PC-3 (cell line): ENCODE results near the gene BTBD2. TPM values are rescaled to one million over a fixed set of nuclear protein-coding genes. Genes with fewer than 3 reads are reported as not detected.

Experiments used
- ATAC-seq: fragments of 200-7000 bp; cut with Tn5 transposase; 2 replicates; pipeline ENCODE4 v1.9.1; 2020; ENCODE audit warnings: mild to moderate bottlenecking, moderate library complexity
- BruUV-seq: library from RNA; stranded (reverse); fragments of 400-500 nt; replicated peaks from 2 replicates; lab custom pipeline; 2021; lab: Mats Ljungman, UMichigan
- CTCF ChIA-PET: fragments of 300-600 bp; sonication (Branson Sonifier 250); formaldehyde crosslinking; loops from one replicate; lab custom pipeline; 2022; ENCODE audit warnings: antibody characterized with exemption; lab: Charles Lee
- POLR2A ChIA-PET: fragments of 300-600 bp; sonication (Branson Sonifier 250); formaldehyde crosslinking; loops from one replicate; lab custom pipeline; 2022; ENCODE audit warnings: antibody characterized with exemption; ENCODE audit not compliant: unreplicated experiment; lab: Charles Lee
- DNase-seq: peaks from one replicate; pipeline ENCODE4 v3.0.0-alpha.2; 2015
- H2AFZ ChIP-seq: fragments of 300-600 bp; sonication (generic); 2 replicates; pipeline ENCODE4 v1.6.0; 2016; ENCODE audit warnings: antibody characterized with exemption, low read length
- H3F3A ChIP-seq: fragments of 300-600 bp; sonication (generic); one replicate; pipeline ENCODE4 v1.6.0; 2017; ENCODE audit warnings: antibody characterized with exemption, low read length, control low read depth, mild to moderate bottlenecking; ENCODE audit not compliant: unreplicated experiment
- H3K27ac ChIP-seq: fragments of 300-600 bp; sonication (generic); 2 replicates; pipeline ENCODE4 v1.5.1; 2016; ENCODE audit warnings: mild to moderate bottlenecking, low read length
- H3K27me3 ChIP-seq: fragments of 300-600 bp; sonication (generic); 2 replicates; pipeline ENCODE4 v1.6.1; 2016; ENCODE audit warnings: low read length, mixed read lengths
- H3K36me3 ChIP-seq: fragments of 300-600 bp; sonication (generic); 2 replicates; pipeline ENCODE4 v1.6.1; 2016; ENCODE audit warnings: low read depth, mixed run types, low read length, mixed read lengths
- H3K4me1 ChIP-seq: fragments of 300-600 bp; sonication (generic); 2 replicates; pipeline ENCODE4 v1.5.1; 2016; ENCODE audit warnings: low read length; ENCODE audit not compliant: insufficient read depth
- H3K4me2 ChIP-seq: fragments of 300-600 bp; sonication (generic); 2 replicates; pipeline ENCODE4 v1.6.0; 2016; ENCODE audit warnings: low read length
- H3K4me3 ChIP-seq: fragments of 300-600 bp; sonication (generic); 2 replicates; pipeline ENCODE4 v1.5.1; 2016; ENCODE audit warnings: mild to moderate bottlenecking, low read length, mixed read lengths
- H3K79me2 ChIP-seq: fragments of 300-600 bp; sonication (generic); 2 replicates; pipeline ENCODE4 v1.6.1; 2017; ENCODE audit warnings: low read length, mixed read lengths
- H3K9ac ChIP-seq: fragments of 300-600 bp; sonication (generic); 2 replicates; pipeline ENCODE4 v1.6.0; 2016; ENCODE audit warnings: mild to moderate bottlenecking, low read length
- H3K9me2 ChIP-seq: fragments of 300-600 bp; sonication (generic); replicated peaks from 2 replicates; pipeline ENCODE4 v1.6.1; 2016; ENCODE audit warnings: mixed run types, low read length, mixed read lengths
- H3K9me3 ChIP-seq: fragments of 300-600 bp; sonication (generic); 2 replicates; pipeline ENCODE4 v1.6.1; 2016; ENCODE audit warnings: low read length, mixed read lengths
- H4K20me1 ChIP-seq: fragments of 300-600 bp; sonication (generic); 2 replicates; pipeline ENCODE4 v1.6.1; 2016; ENCODE audit warnings: low read length, mixed read lengths
- EZH2 ChIP-seq: fragments of 300-600 bp; sonication (generic); IDR thresholded peaks from one replicate; pipeline ENCODE4 v1.6.1; 2017; ENCODE audit warnings: antibody characterized with exemption, mild to moderate bottlenecking, low read length; ENCODE audit not compliant: unreplicated experiment
- EZH2phosphoT487 ChIP-seq: fragments of 300-600 bp; sonication (generic); IDR thresholded peaks from 2 replicates; pipeline ENCODE4 v1.6.1; 2018; ENCODE audit warnings: mild to moderate bottlenecking, antibody characterized with exemption, low read length, borderline replicate concordance
- intact Hi-C: fragments of 100-400 bp; cut with micrococcal nuclease; formaldehyde crosslinking; loops from 2 replicates; pipeline ENCODE4 v1.9.0; 2023
- total RNA-seq: library from RNA; depleted of rRNA; stranded (reverse); fragments of >200 nt; gene quantifications from 2 replicates; pipeline ENCODE4 v1.2.3, GENCODE V29; 2014; rRNA removed
- TF ChIP-seq, protein P1 (sequence below): fragments of 300-600 bp; sonication (generic); conservative IDR thresholded peaks from 2 replicates; pipeline ENCODE4 v1.5.1; 2017; ENCODE audit warnings: antibody characterized with exemption, low read depth, mild to moderate bottlenecking, low read length

BTBD2 gene
- total RNA-seq, 1 experiment from 2014 or later, result 72.0 TPM

DNA sequence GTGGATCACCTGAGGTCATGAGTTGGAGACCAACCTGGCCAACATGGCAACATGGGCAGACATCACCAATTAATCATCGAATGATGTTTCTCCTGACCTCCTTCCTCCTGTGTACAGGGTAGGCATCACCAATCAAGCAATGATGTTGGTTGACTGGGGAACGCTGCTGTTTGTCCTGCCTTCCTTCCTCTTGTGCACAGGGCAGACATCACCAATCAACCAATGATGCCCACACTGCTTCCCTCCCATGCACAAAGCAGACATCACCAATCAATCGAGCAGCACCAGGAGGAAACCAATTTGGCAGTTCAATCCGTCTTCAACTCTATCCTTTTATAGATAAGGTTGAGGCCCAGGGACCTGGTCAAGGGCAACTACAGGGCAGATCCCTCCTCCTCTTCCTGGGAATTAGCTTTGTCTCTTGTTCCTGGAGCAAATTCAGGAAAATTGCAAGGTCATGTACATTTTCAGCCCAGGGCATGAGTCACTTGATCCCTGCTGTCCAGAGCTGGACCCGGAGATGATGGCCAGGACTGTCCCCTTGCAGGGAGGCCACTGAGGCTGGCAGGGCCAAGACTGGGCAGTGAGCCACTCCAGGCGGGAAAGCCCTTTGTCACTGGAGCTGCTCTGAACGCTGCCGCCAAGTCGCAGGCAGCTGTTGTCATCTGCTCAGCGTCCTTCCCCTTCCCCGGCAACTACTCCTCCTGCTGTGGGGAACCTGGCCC, 79.9 kb downstream of the BTBD2 start:
- Histone ChIP-seq H3F3A (no peaks in the 10 kb centered on the region), H3K27ac (no peak overlapping the region), H3K79me2 (no peaks in the 10 kb centered on the region), H3K4me3 (no peak overlapping the region), H3K27me3 (no peaks in the 10 kb centered on the region), H3K4me2 (no peak overlapping the region), H4K20me1 (no peaks in the 10 kb centered on the region), H3K9me2 (no peaks in the 10 kb centered on the region), H2AFZ (no peak overlapping the region), H3K9me3 (no peaks in the 10 kb centered on the region), H3K9ac (no peak overlapping the region), H3K36me3 (no peaks in the 10 kb centered on the region), H3K4me1 (peaks cover 8% of the 10 kb centered on the region; the same call in 1 of the 2 replicates)
- CTCF ChIA-PET, result no interaction called here
- intact Hi-C loops, result no loop called here
- TF ChIP-seq, protein P1, sequence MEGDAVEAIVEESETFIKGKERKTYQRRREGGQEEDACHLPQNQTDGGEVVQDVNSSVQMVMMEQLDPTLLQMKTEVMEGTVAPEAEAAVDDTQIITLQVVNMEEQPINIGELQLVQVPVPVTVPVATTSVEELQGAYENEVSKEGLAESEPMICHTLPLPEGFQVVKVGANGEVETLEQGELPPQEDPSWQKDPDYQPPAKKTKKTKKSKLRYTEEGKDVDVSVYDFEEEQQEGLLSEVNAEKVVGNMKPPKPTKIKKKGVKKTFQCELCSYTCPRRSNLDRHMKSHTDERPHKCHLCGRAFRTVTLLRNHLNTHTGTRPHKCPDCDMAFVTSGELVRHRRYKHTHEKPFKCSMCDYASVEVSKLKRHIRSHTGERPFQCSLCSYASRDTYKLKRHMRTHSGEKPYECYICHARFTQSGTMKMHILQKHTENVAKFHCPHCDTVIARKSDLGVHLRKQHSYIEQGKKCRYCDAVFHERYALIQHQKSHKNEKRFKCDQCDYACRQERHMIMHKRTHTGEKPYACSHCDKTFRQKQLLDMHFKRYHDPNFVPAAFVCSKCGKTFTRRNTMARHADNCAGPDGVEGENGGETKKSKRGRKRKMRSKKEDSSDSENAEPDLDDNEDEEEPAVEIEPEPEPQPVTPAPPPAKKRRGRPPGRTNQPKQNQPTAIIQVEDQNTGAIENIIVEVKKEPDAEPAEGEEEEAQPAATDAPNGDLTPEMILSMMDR, result no peak
- no peak for TF ChIP-seq EZH2phosphoT487
- no peak for TF ChIP-seq EZH2
- peak; percentile 10 for DNase-seq
- POLR2A ChIA-PET, result no interaction called here
- BruUV-seq, result no TSS peak
- 0 out of 2 replicates have a peak, but pooled peaks have one; percentile 20 for ATAC-seq

Other genes starting within 250 kb of the BTBD2 start
- gene ATP8B3, start 203.4 kb downstream of the BTBD2 start, total RNA-seq, result 3.9 and 4.2 TPM in 2 replicates
- 21.4 and 24.3 TPM in 2 replicates for gene REXO1, start 167.2 kb downstream of the BTBD2 start, total RNA-seq
- 15.1 and 20.9 TPM in 2 replicates for gene KLF16, start 152.1 kb downstream of the BTBD2 start, total RNA-seq
- gene ABHD17A, start 130.2 kb downstream of the BTBD2 start, total RNA-seq, result 101 and 102 TPM in 2 replicates
- 8.4 and 10.3 TPM in 2 replicates for gene ADAT3, start 110.3 kb downstream of the BTBD2 start, total RNA-seq
- gene SCAMP4, start 110.3 kb downstream of the BTBD2 start, total RNA-seq, result 61.5 and 73.7 TPM in 2 replicates
- 83.6 and 106 TPM in 2 replicates for gene CSNK1G2, start 74.5 kb downstream of the BTBD2 start, total RNA-seq
- 95.4 and 96.8 TPM in 2 replicates for gene MKNK2, start 35.5 kb upstream of the BTBD2 start, total RNA-seq
- gene MOB3A, start 80.6 kb upstream of the BTBD2 start, total RNA-seq, result 15.1 and 24.8 TPM in 2 replicates
- 1.0 and 3.6 TPM in 2 replicates for gene IZUMO4, start 81.2 kb upstream of the BTBD2 start, total RNA-seq
- gene AP3D1, start 135.9 kb upstream of the BTBD2 start, total RNA-seq, result 103 and 142 TPM in 2 replicates
- gene DOT1L, start 148.2 kb upstream of the BTBD2 start, total RNA-seq, result 11.4 and 19.7 TPM in 2 replicates
- gene PLEKHJ1, start 220.6 kb upstream of the BTBD2 start, total RNA-seq, result 94.8 and 108 TPM in 2 replicates
- 33.8 and 55.5 TPM in 2 replicates for gene SF3A2, start 221.1 kb upstream of the BTBD2 start, total RNA-seq
- 6.0 and 7.7 TPM in 2 replicates for gene AMH, start 233.6 kb upstream of the BTBD2 start, total RNA-seq
- not detected in 2 replicates for gene JSRP1, start 240.7 kb upstream of the BTBD2 start, total RNA-seq